H1 (cell line): ENCODE results near the gene TMEM232. TPM values are rescaled to one million over a fixed set of nuclear protein-coding genes. Genes with fewer than 3 reads are reported as not detected.

ENCODE experiments used
- CTCF ChIA-PET: fragments of 300-600 bp; sonication (Branson Sonifier 250); formaldehyde crosslinking; loops from one replicate; lab custom pipeline; 2021; ENCODE audit not compliant: partially characterized antibody; lab: Charles Lee
- POLR2A ChIA-PET: fragments of 300-600 bp; sonication (Branson Sonifier 250); formaldehyde crosslinking; loops from one replicate; lab custom pipeline; 2021; ENCODE audit warnings: inconsistent platforms; ENCODE audit not compliant: partially characterized antibody; lab: Charles Lee
- DNase-seq, 2 experiments: peaks; one replicate each; pipeline versions ENCODE4 v3.0.0 to v3.0.0-alpha.2; 2010 to 2022; ENCODE audit warnings: low spot score in 2 of 2, low read depth in 1 of 2, mixed read lengths in 1 of 2
- FAIRE-seq: peaks from 2 replicates; lab custom pipeline; 2011; peaks lifted over from hg19 to GRCh38; lab: Jason Lieb, UNC
- H2AFZ ChIP-seq: 2 replicates; pipeline ENCODE4 v1.8.1; 2012; ENCODE audit warnings: low read length, inconsistent platforms
- H2AK5ac ChIP-seq: 2 replicates; pipeline ENCODE4 v1.6.1; 2013; ENCODE audit warnings: low read depth, low read length
- H2BK120ac ChIP-seq: replicated peaks from 2 replicates; pipeline ENCODE3; 2013; ENCODE audit warnings: low read depth, low read length, inconsistent platforms
- H2BK12ac ChIP-seq: 2 replicates; pipeline ENCODE4 v1.6.1; 2013; ENCODE audit warnings: low read depth, low read length
- H2BK15ac ChIP-seq: 2 replicates; pipeline ENCODE4 v1.6.1; 2013; ENCODE audit warnings: low read length
- H2BK20ac ChIP-seq: 2 replicates; pipeline ENCODE4 v1.6.1; 2013; ENCODE audit warnings: low read length
- H2BK5ac ChIP-seq: 2 replicates; pipeline ENCODE4 v1.6.1; 2013; ENCODE audit warnings: low read depth, low read length
- H3K14ac ChIP-seq: 2 replicates; pipeline ENCODE4 v1.6.1; 2013; ENCODE audit warnings: inconsistent platforms; ENCODE audit not compliant: insufficient read length
- H3K18ac ChIP-seq: 2 replicates; pipeline ENCODE4 v1.6.1; 2013; ENCODE audit warnings: low read length; ENCODE audit errors: extremely low read depth
- H3K23ac ChIP-seq: 2 replicates; pipeline ENCODE4 v1.6.1; 2013; ENCODE audit warnings: inconsistent platforms; ENCODE audit not compliant: insufficient read length
- H3K23me2 ChIP-seq: 2 replicates; pipeline ENCODE4 v1.6.1; 2013; ENCODE audit warnings: low read depth, low read length
- H3K27ac ChIP-seq: 2 replicates; pipeline ENCODE4 v1.6.1; 2011; ENCODE audit warnings: low read depth, low read length, inconsistent platforms
- H3K27me3 ChIP-seq, 4 experiments: replicated peaks in 1 of 4; 1 replicate in 1 of 4; 2 replicates in 3 of 4; pipeline versions ENCODE4 v1.6.1 to v1.8.1; 2011 to 2013; ENCODE audit warnings: low read length in 3 of 4, mild to moderate bottlenecking in 3 of 4, inconsistent platforms in 2 of 4, mixed read lengths in 2 of 4, moderate library complexity in 1 of 4; ENCODE audit not compliant: control insufficient read depth in 3 of 4, insufficient read depth in 3 of 4; ENCODE audit errors: extremely low read depth in 1 of 4
- H3K36me3 ChIP-seq, 4 experiments: 2 replicates each; pipeline versions ENCODE4 v1.6.1 to v1.8.1; 2011 to 2013; ENCODE audit warnings: mild to moderate bottlenecking in 4 of 4, low read length in 3 of 4, moderate library complexity in 2 of 4, control low read depth in 1 of 4, inconsistent platforms in 1 of 4; ENCODE audit not compliant: insufficient read depth in 4 of 4, control insufficient read depth in 2 of 4
- H3K4ac ChIP-seq: replicated peaks from 2 replicates; pipeline ENCODE3; 2013; ENCODE audit warnings: low read length, low read depth, mixed read lengths, inconsistent platforms; ENCODE audit not compliant: insufficient read length
- H3K4me1 ChIP-seq, 4 experiments: replicated peaks in 1 of 4; 1 replicate in 1 of 4; 2 replicates in 3 of 4; pipeline versions ENCODE4 v1.6.1 to v1.8.1; 2011 to 2013; ENCODE audit warnings: low read length in 3 of 4, inconsistent platforms in 2 of 4, mixed read lengths in 1 of 4; ENCODE audit not compliant: insufficient read depth in 4 of 4, control insufficient read depth in 3 of 4
- H3K4me2 ChIP-seq, 2 experiments: 2 replicates each; pipeline versions ENCODE4 v1.6.1 to v1.8.1; 2011 to 2013; ENCODE audit warnings: low read depth in 2 of 2, low read length in 2 of 2, control low read depth in 1 of 2, inconsistent platforms in 1 of 2, mild to moderate bottlenecking in 1 of 2; ENCODE audit not compliant: insufficient read depth in 1 of 2
- H3K4me3 ChIP-seq, 4 experiments: fragments of 200-600, 300-600 bp in 1 of 4; sonication (generic), shearing (Covaris generic), sonication (Bioruptor Twin) in 1 of 4; 2 replicates each; pipeline versions ENCODE4 v1.5.1 to v1.8.1; 2011 to 2016; ENCODE audit warnings: low read length in 4 of 4, low read depth in 3 of 4, control low read depth in 2 of 4, inconsistent platforms in 2 of 4, mild to moderate bottlenecking in 2 of 4, mixed read lengths in 1 of 4, moderate library complexity in 1 of 4; ENCODE audit not compliant: insufficient read depth in 2 of 4; ENCODE audit errors: extremely low read depth in 1 of 4
- H3K56ac ChIP-seq: replicated peaks from 2 replicates; pipeline ENCODE3; 2013; ENCODE audit warnings: low read depth, mild to moderate bottlenecking, mixed read lengths, low read length, inconsistent platforms; ENCODE audit not compliant: insufficient read length
- H3K79me1 ChIP-seq: 2 replicates; pipeline ENCODE4 v1.6.1; 2013; ENCODE audit warnings: low read depth, low read length, control low read depth
- H3K79me2 ChIP-seq, 2 experiments: 2 replicates each; pipeline versions ENCODE4 v1.6.1 to v1.8.1; 2012 to 2013; ENCODE audit warnings: low read length in 2 of 2, mild to moderate bottlenecking in 2 of 2, inconsistent platforms in 1 of 2; ENCODE audit not compliant: insufficient read depth in 2 of 2, control insufficient read depth in 1 of 2
- H3K9ac ChIP-seq, 4 experiments: replicated peaks in 1 of 4; 1 replicate in 1 of 4; 2 replicates in 3 of 4; pipeline versions ENCODE4 v1.6.1 to v1.8.1; 2011 to 2013; ENCODE audit warnings: low read depth in 3 of 4, low read length in 3 of 4, control low read depth in 2 of 4, mild to moderate bottlenecking in 2 of 4, moderate library complexity in 2 of 4, inconsistent platforms in 1 of 4; ENCODE audit errors: extremely low read depth in 1 of 4
- H3K9me3 ChIP-seq, 2 experiments: 2 replicates each; pipeline versions ENCODE4 v1.6.1 to v1.8.1; 2012 to 2013; ENCODE audit warnings: mild to moderate bottlenecking in 2 of 2, moderate library complexity in 2 of 2, control low read depth in 1 of 2, inconsistent platforms in 1 of 2, low read depth in 1 of 2, low read length in 1 of 2, mixed read lengths in 1 of 2; ENCODE audit not compliant: insufficient read depth in 2 of 2
- H4K20me1 ChIP-seq, 2 experiments: replicated peaks in 1 of 2; 2 replicates each; pipeline versions ENCODE3 to v1.8.1; 2011 to 2013; ENCODE audit warnings: inconsistent platforms in 2 of 2, low read length in 2 of 2, mild to moderate bottlenecking in 1 of 2; ENCODE audit not compliant: insufficient read depth in 2 of 2, control insufficient read depth in 1 of 2
- H4K5ac ChIP-seq: 2 replicates; pipeline ENCODE4 v1.6.1; 2013; ENCODE audit warnings: low read length, low read depth, mixed read lengths, inconsistent platforms; ENCODE audit not compliant: insufficient read length
- H4K8ac ChIP-seq: 2 replicates; pipeline ENCODE4 v1.8.0; 2013; ENCODE audit warnings: mild to moderate bottlenecking, moderate library complexity, low read length, inconsistent platforms; ENCODE audit not compliant: insufficient read depth; ENCODE audit errors: extremely low read depth
- H4K91ac ChIP-seq: replicated peaks from 2 replicates; pipeline ENCODE3; 2013; ENCODE audit warnings: low read length, mixed read lengths, inconsistent platforms; ENCODE audit not compliant: insufficient read length
- CBX5 ChIP-seq: fragments of 300-800, 300-1000 bp; sonication (generic); IDR thresholded peaks from 2 replicates; pipeline ENCODE4 v1.7.1; 2016; ENCODE audit warnings: antibody characterized with exemption, low read length, low read depth
- CHD1 ChIP-seq: IDR thresholded peaks from 2 replicates; pipeline ENCODE4 v1.6.1; 2012; ENCODE audit warnings: low read depth, low read length, improper control_type of control experiment
- CHD2 ChIP-seq: IDR thresholded peaks from 2 replicates; pipeline ENCODE4 v1.6.1; 2012; ENCODE audit warnings: low read length, improper control_type of control experiment
- EP300 ChIP-seq, 2 experiments: IDR thresholded peaks; 1 replicate in 1 of 2; 2 replicates in 1 of 2; pipeline ENCODE4 v1.6.1; 2011 to 2012; ENCODE audit warnings: low read depth in 2 of 2, low read length in 2 of 2, mild to moderate bottlenecking in 2 of 2, borderline replicate concordance in 1 of 2, inconsistent platforms in 1 of 2, moderate library complexity in 1 of 2
- NRF1 ChIP-seq: IDR thresholded peaks from 2 replicates; pipeline ENCODE4 v1.6.1; 2011; ENCODE audit warnings: mild to moderate bottlenecking, low read depth, low read length, improper control_type of control experiment
- SRF ChIP-seq: IDR thresholded peaks from 2 replicates; pipeline ENCODE4 v1.6.1; 2011; ENCODE audit warnings: mild to moderate bottlenecking, low read depth, low read length, moderate library complexity
- TAF7 ChIP-seq: optimal IDR thresholded peaks from 2 replicates; pipeline ENCODE3; 2011; ENCODE audit warnings: low read depth, mild to moderate bottlenecking, inconsistent platforms, low read length, moderate library complexity, borderline replicate concordance
- YY1 ChIP-seq: IDR thresholded peaks from 2 replicates; pipeline ENCODE4 v1.6.1; 2011; ENCODE audit warnings: low read depth, mild to moderate bottlenecking, low read length
- whole genome bisulfite sequencing, 2 experiments: shearing (Covaris generic) in 1 of 2; methylation state at CpG; one replicate each; pipeline versions ENCODE4 v1.1.6 to v1.1.7; 2013 to 2015; ENCODE audit warnings: low lambda C conversion rate in 2 of 2, mixed read lengths in 2 of 2, inconsistent platforms in 1 of 2, low coverage in 1 of 2, missing lambda C conversion rate in 1 of 2; ENCODE audit not compliant: insufficient replicate concordance in 2 of 2, insufficient coverage in 1 of 2, insufficient read length in 1 of 2; ENCODE audit errors: extremely low coverage in 1 of 2, missing lambda C conversion rate in 1 of 2; 5-methylcytosine and 5-hydroxymethylcytosine counted together
- polyA plus RNA-seq, 7 experiments: library from polyadenylated mRNA; depleted of rRNA in 3 of 7; stranded (reverse) in 5 of 7; unstranded in 2 of 7; fragments of >200 nt in 5 of 7; fragments of 200-250 nt in 2 of 7; gene quantifications; 1 replicate in 5 of 7; 2 replicates in 1 of 7; 4 replicates in 1 of 7; pipeline versions ENCODE4 v1.2.1 to v1.2.3, GENCODE V29; 2011 to 2013; ENCODE audit warnings: missing spikeins in 2 of 7, mixed read lengths in 2 of 7
- total RNA-seq: library from RNA; stranded (reverse); fragmentation: NEBNext Ultra II Directional; extraction: Animal tissue kit (Norgen Biotek cat#: 25700); gene quantifications from 2 replicates; pipeline ENCODE4 v1.2.1, GENCODE V29; 2021
- TF ChIP-seq, protein P1 (sequence below): IDR thresholded peaks from 2 replicates; pipeline ENCODE4 v1.6.1; 2011; ENCODE audit warnings: low read length, improper control_type of control experiment
- TF ChIP-seq, protein P2 (sequence below), 3 experiments: IDR thresholded peaks; 1 replicate in 2 of 3; 2 replicates in 1 of 3; pipeline versions ENCODE4 v1.5.1 to v1.6.1; 2011; ENCODE audit warnings: low read length in 3 of 3, mild to moderate bottlenecking in 3 of 3, inconsistent platforms in 2 of 3, low read depth in 1 of 3, moderate library complexity in 1 of 3; ENCODE audit not compliant: insufficient read depth in 1 of 3; ENCODE audit errors: control extremely low read depth in 1 of 3

The TMEM232 gene
- total and polyA plus RNA-seq, 2 of the 8 experiments (the other 6 are each of a cell fraction or from before 2014, with no cell fraction given): 0.38 to 1.3 TPM

DNA sequence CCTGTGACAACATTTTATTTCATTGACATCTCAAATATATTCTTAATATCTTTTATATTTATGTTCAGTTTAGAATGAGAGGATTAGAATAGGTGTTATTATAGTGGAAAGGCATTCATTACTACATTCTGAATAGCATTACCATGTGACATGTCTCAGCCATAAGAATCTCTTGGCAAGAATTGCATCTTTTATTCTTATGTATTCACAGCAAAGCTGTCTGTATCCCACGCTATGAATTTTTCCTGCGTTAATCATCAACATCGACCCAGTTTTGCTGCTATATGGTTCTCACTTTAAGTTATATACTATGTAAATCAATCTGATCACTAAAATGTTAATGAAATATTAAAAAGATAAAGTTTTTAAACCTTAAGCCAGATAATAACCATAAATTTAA, 248.6 kb downstream of the TMEM232 start:
- Histone ChIP-seq H3K9me3 (no peaks in the 10 kb centered on the region), H2BK12ac (no peak overlapping the region), H2BK120ac (no peak overlapping the region), H4K8ac (no peak overlapping the region), H3K79me2 (no peaks in the 10 kb centered on the region), H3K9ac (no peak overlapping the region), H3K23me2 (no peaks in the 10 kb centered on the region), H2BK5ac (no peak overlapping the region), H3K56ac (no peak overlapping the region), H4K5ac (no peak overlapping the region), H3K4ac (no peak overlapping the region), H3K14ac (no peak overlapping the region), H3K23ac (no peak overlapping the region), H3K27ac (no peak overlapping the region), H2BK20ac (no peak overlapping the region), H3K27me3 (no peaks in the 10 kb centered on the region), H3K4me1 (peaks cover 0 to 5% (median 1%) of the 10 kb centered on the region in 4 experiments; a peak in 2 of 7 replicates), H3K4me3 (no peak overlapping the region), H3K79me1 (no peaks in the 10 kb centered on the region), H3K18ac (no peak overlapping the region), H4K91ac (no peak overlapping the region), H2BK15ac (no peak overlapping the region), H3K36me3 (no peaks in the 10 kb centered on the region), H4K20me1 (no peaks in the 10 kb centered on the region), H3K4me2 (no peak overlapping the region), H2AK5ac (no peak overlapping the region), H2AFZ (no peak overlapping the region)
- CTCF ChIA-PET: no interaction called here
- no peak for TF ChIP-seq EP300 (IDR thresholded peaks at IDR 0.05; ENCODE audit: borderline replicate concordance in 1 of 2, low read depth in 2 of 2, low read length in 2 of 2)
- no peak for TF ChIP-seq CHD2
- TF ChIP-seq CBX5: no peak
- no peak for TF ChIP-seq SRF
- no peak for TF ChIP-seq YY1
- TF ChIP-seq, protein P1, sequence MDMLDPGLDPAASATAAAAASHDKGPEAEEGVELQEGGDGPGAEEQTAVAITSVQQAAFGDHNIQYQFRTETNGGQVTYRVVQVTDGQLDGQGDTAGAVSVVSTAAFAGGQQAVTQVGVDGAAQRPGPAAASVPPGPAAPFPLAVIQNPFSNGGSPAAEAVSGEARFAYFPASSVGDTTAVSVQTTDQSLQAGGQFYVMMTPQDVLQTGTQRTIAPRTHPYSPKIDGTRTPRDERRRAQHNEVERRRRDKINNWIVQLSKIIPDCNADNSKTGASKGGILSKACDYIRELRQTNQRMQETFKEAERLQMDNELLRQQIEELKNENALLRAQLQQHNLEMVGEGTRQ: no peak
- TF ChIP-seq, protein P2, sequence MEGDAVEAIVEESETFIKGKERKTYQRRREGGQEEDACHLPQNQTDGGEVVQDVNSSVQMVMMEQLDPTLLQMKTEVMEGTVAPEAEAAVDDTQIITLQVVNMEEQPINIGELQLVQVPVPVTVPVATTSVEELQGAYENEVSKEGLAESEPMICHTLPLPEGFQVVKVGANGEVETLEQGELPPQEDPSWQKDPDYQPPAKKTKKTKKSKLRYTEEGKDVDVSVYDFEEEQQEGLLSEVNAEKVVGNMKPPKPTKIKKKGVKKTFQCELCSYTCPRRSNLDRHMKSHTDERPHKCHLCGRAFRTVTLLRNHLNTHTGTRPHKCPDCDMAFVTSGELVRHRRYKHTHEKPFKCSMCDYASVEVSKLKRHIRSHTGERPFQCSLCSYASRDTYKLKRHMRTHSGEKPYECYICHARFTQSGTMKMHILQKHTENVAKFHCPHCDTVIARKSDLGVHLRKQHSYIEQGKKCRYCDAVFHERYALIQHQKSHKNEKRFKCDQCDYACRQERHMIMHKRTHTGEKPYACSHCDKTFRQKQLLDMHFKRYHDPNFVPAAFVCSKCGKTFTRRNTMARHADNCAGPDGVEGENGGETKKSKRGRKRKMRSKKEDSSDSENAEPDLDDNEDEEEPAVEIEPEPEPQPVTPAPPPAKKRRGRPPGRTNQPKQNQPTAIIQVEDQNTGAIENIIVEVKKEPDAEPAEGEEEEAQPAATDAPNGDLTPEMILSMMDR (IDR thresholded peaks at IDR 0.05; ENCODE audit: control extremely low read depth in 1 of 3, insufficient read depth in 1 of 3, low read depth in 1 of 3, low read length in 3 of 3): no peak
- TF ChIP-seq CHD1: no peak
- no peak for TF ChIP-seq TAF7
- TF ChIP-seq NRF1: no peak
- POLR2A ChIA-PET: no interaction called here
- no peak for FAIRE-seq
- 96% methylated on average over 3 of the region's 3 CpGs; no CpG with 5 or more reads in 1 of the 2 experiments for WGBS, 2 experiments
- no peak for DNase-seq
